ENCODE measurements around the gene LNX2.
A peak's percentile ranks its signal among the peaks of the same experiment; 100 is the strongest.

LNX2 gene

DNA sequence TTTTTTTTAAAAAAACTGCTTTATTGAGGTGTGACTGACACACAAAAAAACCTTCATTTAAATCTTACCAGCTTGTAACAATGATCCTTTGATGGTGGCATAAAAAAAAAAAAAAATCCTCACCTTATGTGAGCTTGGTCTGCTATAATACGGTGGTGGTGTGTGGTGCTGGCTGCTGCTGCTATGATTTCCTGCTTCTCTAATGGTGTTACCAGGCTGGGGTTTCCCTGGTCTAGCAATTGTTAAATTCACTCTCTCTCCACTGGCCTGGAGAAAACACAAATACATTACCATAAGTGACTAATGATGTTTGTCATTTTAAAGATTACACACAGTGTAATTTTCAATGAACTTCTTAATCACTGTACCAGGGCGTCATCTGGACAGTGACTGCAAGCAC lies 60.6 kb downstream of the LNX2 start:
- DNase-seq (ENCODE audit: low spot score): no peak

GRCh38 chr13:27556109-27556508 lies 64.2 kb downstream of the LNX2 start:
- DNase-seq (ENCODE audit: low spot score): no peak

DNA sequence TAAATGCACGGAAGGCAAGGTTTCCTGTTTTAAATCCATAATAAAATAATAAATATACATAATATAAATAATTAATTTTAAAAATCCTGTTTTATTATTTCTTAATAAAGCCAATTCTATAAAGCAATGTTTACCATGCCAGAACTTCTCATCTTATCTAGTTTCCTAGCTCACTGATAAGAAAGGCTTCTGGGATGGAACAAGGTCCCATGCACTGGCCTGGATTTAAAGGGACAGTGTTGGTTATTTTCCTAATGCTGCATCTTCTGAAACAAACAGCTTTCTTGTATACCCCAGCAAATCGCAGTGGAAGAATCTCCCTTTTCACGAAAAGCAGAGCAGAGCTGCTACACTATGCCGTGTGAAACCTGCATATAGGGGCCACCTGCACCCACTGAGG lies 68.8 kb downstream of the LNX2 start:
- DNase-seq (ENCODE audit: low spot score): no peak

DNA sequence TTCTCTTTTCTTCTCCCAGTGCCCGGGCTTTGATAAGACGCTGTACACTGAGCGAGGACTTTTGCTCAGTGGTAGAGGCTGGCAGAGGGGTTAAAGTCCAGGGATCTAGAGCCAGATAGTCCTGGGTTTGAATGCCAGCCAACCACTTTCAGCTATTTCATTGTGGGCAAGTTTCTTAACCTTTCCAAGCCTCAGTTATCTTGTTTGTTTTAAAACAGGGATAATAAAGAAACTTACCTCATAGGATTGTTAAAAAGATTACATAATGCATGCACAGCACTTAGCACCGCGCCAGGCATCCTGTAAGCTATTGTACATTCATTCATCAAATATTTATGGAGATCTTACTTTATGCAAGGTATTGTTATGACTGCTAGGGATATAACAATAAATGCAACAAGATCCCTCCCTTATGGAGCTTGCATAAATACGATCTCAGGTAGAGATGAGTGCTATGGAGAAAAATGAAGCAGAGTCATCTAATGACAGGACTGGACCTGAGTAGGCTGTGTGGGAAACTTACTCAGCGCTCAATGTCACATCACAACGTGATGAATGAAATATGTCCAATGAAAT lies 70.8 kb downstream of the LNX2 start:
- no peak for DNase-seq (ENCODE audit: low spot score)

GRCh38 chr13:27542220-27542619 lies 78.1 kb downstream of the LNX2 start:
- no peak for DNase-seq (ENCODE audit: low spot score)

- DNase-seq (ENCODE audit: low spot score): no peak
These were observed 78.9 kb downstream of the LNX2 start for GRCh38 chr13:27541386-27541785.

DNA sequence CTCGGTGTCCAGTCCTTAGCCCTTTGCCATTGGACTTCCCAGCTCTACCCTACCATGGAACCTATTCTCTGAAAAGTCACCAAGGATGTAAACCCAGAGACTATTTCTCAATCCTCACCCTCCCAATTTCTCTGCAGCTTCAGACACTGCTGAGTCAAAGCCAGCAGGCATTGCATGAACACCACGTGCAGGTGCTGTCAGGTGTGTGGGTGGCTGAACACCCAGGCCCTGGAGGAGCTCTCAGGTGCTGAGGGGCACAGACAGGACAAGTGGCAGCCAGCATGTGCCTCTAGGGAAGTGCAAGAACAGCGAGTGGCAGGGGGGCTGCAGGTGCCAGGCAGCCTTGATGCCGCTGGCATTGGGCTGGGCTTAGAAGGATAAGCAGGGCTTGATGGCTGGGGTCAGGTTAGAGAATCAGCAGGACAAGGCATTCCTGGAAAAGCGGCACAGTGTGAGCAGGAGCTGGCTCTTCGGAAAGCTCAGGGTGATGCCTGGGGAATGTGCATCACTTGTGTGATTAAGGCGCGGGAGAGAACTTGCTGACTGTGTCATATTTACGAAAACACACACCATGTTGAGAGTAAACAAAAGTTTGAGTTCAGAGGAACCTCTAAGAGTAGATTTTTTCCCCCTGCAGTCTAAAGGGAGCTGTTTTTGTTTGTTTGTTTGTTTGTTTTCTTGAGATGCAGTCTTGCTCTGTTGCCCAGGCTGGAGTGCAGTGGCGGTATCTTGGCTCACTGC lies 83.8 kb downstream of the LNX2 start:
- no peak for DNase-seq (ENCODE audit: low spot score)

DNA sequence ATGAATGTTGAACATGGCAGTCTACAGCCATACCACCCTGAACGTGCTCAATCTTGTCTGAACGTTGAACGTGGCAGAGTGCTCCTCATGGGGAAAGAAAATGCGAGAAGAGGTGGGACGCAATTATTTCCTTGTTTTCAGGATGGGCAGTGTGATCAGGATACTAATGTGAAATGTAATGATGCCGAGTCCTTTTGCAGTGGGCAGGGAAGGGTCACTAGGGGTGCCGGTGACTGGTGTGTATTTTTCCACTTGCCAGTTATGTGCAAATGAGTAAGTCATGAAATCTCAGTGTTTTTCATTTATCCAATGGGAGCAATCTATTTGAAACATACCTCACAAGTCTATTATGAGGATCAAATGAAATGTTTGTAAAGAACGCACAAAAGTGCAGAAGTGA lies 84.8 kb downstream of the LNX2 start:
- DNase-seq (ENCODE audit: low spot score): no peak

GRCh38 chr13:27534981-27535380 lies 85.3 kb downstream of the LNX2 start:
- no peak for DNase-seq (ENCODE audit: low spot score)

GRCh38 chr13:27534108-27534980 lies 86.0 kb downstream of the LNX2 start:
- no peak for DNase-seq (ENCODE audit: low spot score)

- peak; percentile 94 for DNase-seq (ENCODE audit: low spot score)
These were observed 87.1 kb downstream of the LNX2 start for GRCh38 chr13:27533155-27533643.

- DNase-seq (ENCODE audit: low spot score): no peak
These were observed 91.4 kb downstream of the LNX2 start for GRCh38 chr13:27528908-27529307.

- DNase-seq (ENCODE audit: low spot score): no peak
These were observed 93.8 kb downstream of the LNX2 start for GRCh38 chr13:27526516-27526915.

DNA sequence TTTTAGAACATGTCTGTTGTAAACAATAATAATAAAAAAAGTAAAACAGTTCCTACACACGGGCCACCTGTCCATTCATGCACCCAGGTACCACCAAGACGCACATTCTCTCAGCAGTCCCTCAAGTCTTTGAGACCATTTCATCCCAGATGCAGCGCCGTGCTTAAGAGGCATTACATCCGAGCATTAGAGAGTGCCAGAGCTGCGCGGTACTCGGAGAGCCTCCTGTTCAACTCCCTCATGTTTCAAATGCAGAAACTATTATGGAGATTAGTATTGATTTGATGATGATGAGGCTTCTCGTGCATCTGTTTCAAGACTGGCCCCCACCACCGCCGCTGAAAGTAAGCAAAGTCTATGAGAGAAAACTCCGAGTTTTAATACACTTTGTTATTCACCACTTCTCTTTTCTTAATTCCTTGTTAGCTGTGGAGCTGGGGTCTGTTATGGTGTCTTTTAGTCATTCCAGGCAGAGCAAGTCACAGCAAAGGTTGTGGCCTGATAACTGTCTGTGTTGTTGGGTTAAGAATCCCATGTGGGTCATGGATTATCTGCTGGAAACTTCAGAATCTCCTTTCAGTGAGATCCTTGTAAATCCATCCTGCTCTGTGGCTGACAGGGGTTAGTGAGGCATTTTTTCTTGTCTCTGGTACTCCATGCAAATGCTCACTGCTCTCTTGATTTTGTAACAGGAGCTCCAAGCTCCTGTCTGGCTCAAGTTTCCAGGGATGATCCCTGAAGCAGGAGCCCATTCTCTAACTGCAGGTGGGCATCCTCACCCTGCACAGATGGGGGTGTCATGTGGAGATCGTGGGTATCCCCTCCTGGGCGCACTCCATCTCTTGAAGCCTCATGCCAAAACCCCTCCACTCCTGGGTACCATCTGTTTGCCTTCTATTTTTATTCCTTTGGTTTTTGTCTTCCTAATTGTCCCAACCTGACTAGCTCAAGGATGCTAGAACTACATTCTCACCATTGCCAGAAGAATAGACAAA lies 95.1 kb downstream of the LNX2 start:
- DNase-seq (ENCODE audit: low spot score): no peak

DNA sequence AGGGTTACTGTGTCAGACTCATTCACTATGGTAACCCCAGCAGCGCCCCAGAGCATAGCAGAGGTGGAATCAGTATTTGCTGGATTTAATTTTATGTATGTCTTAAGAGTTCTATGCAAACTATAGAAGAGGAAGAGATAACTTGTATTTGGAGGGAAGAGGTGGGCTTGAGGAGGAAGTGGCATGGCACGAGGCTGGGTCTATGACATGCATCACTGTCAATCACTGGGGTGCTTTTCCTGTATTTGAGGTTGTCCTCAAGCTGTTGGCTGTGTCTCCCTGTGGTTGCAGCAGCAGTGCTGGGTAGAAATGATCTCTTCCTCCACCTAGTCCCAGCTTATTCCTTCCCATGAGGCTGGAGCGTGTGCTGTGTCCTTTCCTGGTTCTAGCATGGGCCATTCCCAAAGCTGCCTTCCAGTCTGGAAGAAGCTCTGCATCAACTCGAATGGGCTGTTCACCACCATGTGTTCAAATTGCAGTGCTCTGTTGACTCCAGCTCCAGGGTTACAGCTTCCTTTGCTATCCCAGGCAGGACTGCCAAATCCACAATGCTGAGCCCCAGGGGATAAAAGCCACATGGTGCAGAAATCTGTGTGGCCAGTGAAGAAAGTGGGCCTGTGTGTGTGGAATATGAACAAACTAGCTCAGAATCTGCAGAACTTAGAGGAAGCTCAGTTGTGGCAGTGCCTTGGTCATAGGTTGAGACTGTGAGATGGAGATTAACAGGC lies 96.8 kb downstream of the LNX2 start:
- no peak for DNase-seq (ENCODE audit: low spot score)

DNA sequence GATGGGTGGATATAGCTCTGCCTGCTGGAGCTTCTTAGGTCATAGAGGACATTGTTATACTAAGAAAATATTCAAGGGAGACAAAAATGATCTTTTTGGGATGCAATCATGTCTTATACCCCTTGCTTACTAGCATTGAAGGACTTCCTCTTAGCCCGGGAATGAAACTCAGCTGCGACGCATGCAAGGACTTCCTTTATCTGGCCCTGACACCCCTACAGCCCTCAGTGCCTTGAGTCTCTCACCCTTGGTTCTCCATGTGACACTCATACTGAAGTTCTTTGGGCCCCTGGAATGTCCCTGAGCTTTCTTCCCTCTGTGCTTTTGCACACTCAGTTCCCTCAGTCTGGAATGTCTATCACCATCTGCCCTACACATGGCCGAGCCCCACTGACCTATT lies 97.5 kb downstream of the LNX2 start:
- no peak for DNase-seq (ENCODE audit: low spot score)

- no peak for DNase-seq (ENCODE audit: low spot score)
These were observed 104.2 kb downstream of the LNX2 start for GRCh38 chr13:27516103-27516502.

- no peak for DNase-seq (ENCODE audit: low spot score)
These were observed 110.2 kb downstream of the LNX2 start for GRCh38 chr13:27510082-27510481.

DNA sequence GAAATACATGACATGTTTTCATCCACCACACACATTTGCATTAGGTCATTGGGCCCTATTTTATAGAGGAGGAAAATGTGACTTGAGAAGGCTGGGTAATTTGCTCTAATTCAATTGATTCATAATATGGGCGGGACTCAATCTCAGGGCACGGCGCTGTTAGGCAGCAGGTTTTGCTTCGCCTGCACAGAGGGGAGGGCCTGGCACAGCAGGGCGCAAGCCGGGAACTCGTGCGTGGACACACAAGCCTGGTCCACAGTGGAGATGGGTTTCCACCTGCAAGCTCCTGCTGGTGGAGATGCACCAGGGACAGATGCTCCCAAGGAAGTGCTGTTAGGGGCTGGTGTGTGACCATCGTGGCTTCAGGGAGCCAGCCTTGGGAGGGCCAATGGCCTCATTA lies 111.5 kb downstream of the LNX2 start:
- no peak for DNase-seq (ENCODE audit: low spot score)

DNA sequence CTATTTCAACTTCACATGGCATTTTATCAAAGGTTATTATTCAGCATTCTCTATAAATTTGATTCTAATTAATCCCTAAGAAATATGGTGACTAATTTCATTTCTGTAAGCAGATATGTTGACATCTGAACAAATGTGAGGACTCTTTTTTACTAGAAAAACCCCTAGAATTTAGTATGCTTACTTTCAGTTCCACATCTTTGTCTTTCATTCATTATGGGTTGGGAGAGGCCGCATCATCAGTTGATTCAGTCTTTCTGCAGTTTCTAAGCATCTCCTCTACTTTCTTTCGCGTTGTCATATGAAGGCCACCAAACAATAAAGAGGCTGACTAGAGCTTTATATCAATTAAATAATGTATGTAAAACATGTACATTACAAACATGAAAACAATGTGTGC lies 114.5 kb downstream of the LNX2 start:
- DNase-seq (ENCODE audit: low spot score): no peak

- DNase-seq (ENCODE audit: low spot score): no peak
These were observed 115.5 kb downstream of the LNX2 start for GRCh38 chr13:27504868-27505194.

Data from iPS-NIHi11 (cell line).